GM18519 (cell line): ENCODE data around the gene STAT5A.

Experiments used
- ATAC-seq: cut with Tn5 transposase; IDR thresholded peaks from one replicate; pipeline ENCODE4 v1.9.1; 2021; ENCODE audit warnings: mild to moderate bottlenecking, moderate library complexity; ENCODE audit not compliant: unreplicated experiment, low FRiP score

Gene STAT5A

GRCh38 chr17:42266918-42267766, 21.2 kb upstream of the STAT5A start:
- no peak for ATAC-seq

GRCh38 chr17:42268236-42268635, 20.1 kb upstream of the STAT5A start:
- ATAC-seq: no peak

- ATAC-seq: no peak
Observed at GRCh38 chr17:42270170-42270535, 18.1 kb upstream of the STAT5A start.

GRCh38 chr17:42270596-42270995, 17.7 kb upstream of the STAT5A start:
- ATAC-seq: no peak

GRCh38 chr17:42271006-42271778, 17.1 kb upstream of the STAT5A start:
- ATAC-seq: no peak

GRCh38 chr17:42271779-42272035, 16.6 kb upstream of the STAT5A start:
- ATAC-seq: no peak

- ATAC-seq: no peak
Observed at GRCh38 chr17:42272162-42272907, 16.0 kb upstream of the STAT5A start.

GRCh38 chr17:42273474-42274252, 14.6 kb upstream of the STAT5A start:
- ATAC-seq: no peak

GRCh38 chr17:42274253-42274542, 14.1 kb upstream of the STAT5A start:
- ATAC-seq: no peak

- no peak for ATAC-seq
Observed at GRCh38 chr17:42274812-42275526, 13.3 kb upstream of the STAT5A start.

GRCh38 chr17:42275527-42276358, 12.6 kb upstream of the STAT5A start:
- no peak for ATAC-seq

- ATAC-seq: no peak
Observed at GRCh38 chr17:42276359-42276608, 12.0 kb upstream of the STAT5A start, which contains the start of gene STAT5B. Gene STAT5B, minus strand, starts transcription at chr17:42276391. Its CDS starts 44,264 bp downstream, at chr17:42232127.

GRCh38 chr17:42276609-42277341, 11.5 kb upstream of the STAT5A start:
- no peak for ATAC-seq

GRCh38 chr17:42277342-42277712, 11.0 kb upstream of the STAT5A start:
- no peak for ATAC-seq

GRCh38 chr17:42279776-42280630, 8.3 kb upstream of the STAT5A start:
- ATAC-seq: no peak

GRCh38 chr17:42281571-42282096, 6.7 kb upstream of the STAT5A start:
- ATAC-seq: no peak

GRCh38 chr17:42282478-42283080, 5.7 kb upstream of the STAT5A start:
- no peak for ATAC-seq
